ENCODE data around the gene UBE2M.
"Not testable (repeated sequence)": the region's sequence is repeated elsewhere in the genome, so short reads cannot be mapped to it uniquely, and the experiment has no call there.

The UBE2M gene

DNA sequence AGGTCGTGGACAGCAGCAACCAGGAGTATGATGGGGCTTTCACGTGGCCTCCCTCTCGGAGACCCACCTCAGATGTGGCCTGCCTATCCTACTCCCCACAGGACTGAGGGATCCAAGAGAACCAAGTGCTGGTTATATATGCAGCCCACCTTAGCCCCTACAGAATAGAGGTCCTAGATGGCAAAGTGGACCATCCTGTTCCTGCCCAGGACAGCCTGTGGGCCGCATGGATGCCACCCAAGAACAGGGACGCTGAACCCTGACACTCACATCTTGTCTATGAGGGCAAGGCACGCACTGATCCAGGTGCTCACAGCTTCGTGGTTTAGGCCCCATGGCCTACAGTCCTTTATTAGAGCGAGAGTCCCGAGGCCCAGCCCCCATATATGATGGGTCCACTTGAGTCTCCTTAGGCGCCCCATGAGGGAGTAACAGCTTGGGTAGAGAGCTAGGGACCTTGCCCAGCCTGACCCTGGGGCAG is 45.2 kb downstream of the UBE2M start:
- ATAC-seq (replicated peaks) (no peak), DNase-seq (no peak)
- no peaks in the 10 kb centered on the region for H3K9me3 Mint-ChIP-seq
- peaks cover 13% of the 10 kb centered on the region for H3K36me3 Mint-ChIP-seq (ENCODE audit: insufficient read depth)
- peak overlapping the region; percentile 74 to 79 for H3K4me3 Mint-ChIP-seq
- peaks cover 19 to 23% of the 10 kb centered on the region in 2 donors for H3K4me1 Mint-ChIP-seq (ENCODE audit: low read depth in 2 of 2)
- peak overlapping the region; percentile 66 to 68 for H3K27ac Mint-ChIP-seq
- no peaks in the 10 kb centered on the region for H3K27me3 Mint-ChIP-seq

DNA sequence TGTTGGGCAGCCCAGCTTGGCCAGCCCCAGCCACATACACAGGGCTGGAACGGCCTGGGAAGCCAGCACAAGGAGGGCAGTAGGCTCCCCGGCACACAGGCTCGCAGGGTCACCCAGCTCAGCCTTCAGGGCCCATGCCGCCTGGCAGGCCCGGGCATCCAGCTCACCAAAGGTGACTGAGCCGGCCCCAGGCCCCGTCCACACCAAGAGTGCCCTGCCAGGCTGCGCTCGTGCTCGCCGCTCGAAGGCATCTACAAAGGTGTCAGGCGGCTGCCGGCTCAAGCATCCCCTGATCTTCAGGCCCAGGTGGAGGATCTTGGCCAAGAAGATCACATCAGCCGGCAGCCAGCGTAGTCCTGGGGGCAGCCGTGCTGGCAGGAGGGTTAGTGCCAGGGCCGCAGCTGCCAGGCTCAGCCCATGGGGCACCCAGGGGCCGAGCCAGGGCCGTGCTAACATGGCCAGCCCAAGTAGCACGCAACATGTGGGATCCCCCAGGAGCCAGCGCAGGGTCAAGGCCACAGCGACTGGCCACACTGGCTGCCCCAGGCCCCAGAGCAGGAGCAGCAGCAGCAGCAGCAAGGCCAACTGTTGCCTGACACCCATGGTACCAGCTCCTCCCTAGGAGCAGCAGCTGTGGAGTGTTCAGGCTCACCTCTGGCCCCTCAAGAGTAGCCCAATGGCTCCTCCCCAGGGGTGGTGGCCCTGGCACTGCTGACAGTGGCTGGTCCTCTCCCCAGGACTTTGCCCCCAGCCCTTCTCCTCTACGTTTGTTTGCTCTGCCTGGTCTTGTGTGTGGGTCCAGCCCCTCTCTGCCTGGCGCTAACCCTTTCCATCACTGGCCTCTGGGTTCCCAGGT is 46.8 kb downstream of the UBE2M start, which contains the start of gene SLC27A5:
TSS of gene SLC27A5 (minus strand) at position 640 of the 856 bp plus-strand sequence. CDS start at position 603, 37 bp downstream.
- ATAC-seq (replicated peaks), result no peak
- no peak for DNase-seq
- peak within 1 kb of the TSS in 1 of 2 donors; percentile 66 for H3K27ac Mint-ChIP-seq
- H3K27me3 Mint-ChIP-seq, result no peaks in the 10 kb centered on the region
- H3K9me3 Mint-ChIP-seq, result peaks cover 0 to 2% of the 10 kb centered on the region in 2 donors
- H3K4me1 Mint-ChIP-seq (ENCODE audit: low read depth in 2 of 2), result peaks cover 15 to 19% of the 10 kb centered on the region in 2 donors
- no peak within 1 kb of the TSS for H3K4me3 Mint-ChIP-seq
- H3K36me3 Mint-ChIP-seq (ENCODE audit: insufficient read depth), result peaks cover 9% of the 10 kb centered on the region

DNA sequence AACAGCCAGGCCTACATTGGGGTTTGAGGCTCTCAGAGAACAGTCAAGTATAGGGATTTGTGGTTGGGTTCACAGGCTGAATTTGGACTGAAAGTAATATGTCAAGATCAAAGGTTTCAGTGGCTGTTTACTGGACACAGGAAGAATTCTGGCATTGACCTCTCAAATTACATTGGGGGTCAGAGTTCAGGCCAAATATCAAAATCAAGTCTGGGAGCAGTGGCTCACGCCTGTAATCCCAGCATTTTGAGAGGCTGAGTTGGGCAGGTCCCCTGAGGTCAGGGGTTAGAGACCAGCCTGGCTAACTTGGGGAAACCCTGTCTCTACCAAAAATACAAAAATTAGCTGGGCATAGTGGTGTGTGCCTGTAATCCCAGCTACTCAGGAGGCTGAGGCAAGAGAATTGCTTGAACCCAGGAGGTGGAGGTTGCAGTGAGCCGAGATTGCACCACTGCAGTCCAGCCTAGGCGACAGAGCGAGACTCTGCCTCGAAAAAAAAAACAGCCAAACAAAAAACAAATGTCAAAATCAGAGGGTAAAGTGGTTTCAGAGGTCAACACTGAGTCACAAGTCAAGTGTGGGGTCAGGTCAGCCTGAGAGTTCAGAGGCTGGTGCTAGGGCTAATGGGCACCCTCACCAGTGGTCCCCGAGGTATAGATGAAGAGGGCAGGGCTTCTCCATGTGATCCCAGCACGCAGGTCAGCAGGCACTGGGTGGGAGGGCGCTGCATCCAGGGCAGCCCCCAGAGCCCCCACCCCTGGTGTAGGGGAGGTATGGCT is 48.1 kb downstream of the UBE2M start:
- peaks cover 7% of the 10 kb centered on the region for H3K36me3 Mint-ChIP-seq (ENCODE audit: insufficient read depth)
- no peak overlapping the region for H3K27ac Mint-ChIP-seq
- DNase-seq, result no peak
- no peak for ATAC-seq (replicated peaks)
- H3K4me1 Mint-ChIP-seq (ENCODE audit: low read depth in 2 of 2), result peaks cover 6 to 8% of the 10 kb centered on the region in 2 donors
- peaks cover 0 to 2% of the 10 kb centered on the region in 2 donors for H3K9me3 Mint-ChIP-seq
- H3K27me3 Mint-ChIP-seq, result no peaks in the 10 kb centered on the region
- no peak overlapping the region for H3K4me3 Mint-ChIP-seq

DNA sequence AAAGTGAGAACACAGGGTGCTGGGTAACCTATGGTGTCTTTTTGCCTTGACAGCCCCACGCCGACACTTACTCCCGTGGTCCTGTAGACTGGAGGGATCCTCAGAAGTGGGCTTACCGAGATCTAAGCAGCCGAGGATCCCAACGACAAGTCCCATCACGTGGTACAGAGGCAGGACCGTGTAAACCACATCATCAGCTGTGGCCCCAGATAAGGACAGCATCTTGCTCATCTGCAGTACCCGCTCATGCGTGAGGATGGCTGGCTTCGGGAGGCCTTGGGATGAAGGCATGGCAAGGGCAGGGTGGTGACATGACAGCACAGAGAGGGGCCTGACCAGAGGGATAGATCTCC is 48.7 kb downstream of the UBE2M start:
- H3K4me1 Mint-ChIP-seq (ENCODE audit: low read depth in 2 of 2), result peaks cover 5 to 7% of the 10 kb centered on the region in 2 donors
- DNase-seq, result no peak

DNA sequence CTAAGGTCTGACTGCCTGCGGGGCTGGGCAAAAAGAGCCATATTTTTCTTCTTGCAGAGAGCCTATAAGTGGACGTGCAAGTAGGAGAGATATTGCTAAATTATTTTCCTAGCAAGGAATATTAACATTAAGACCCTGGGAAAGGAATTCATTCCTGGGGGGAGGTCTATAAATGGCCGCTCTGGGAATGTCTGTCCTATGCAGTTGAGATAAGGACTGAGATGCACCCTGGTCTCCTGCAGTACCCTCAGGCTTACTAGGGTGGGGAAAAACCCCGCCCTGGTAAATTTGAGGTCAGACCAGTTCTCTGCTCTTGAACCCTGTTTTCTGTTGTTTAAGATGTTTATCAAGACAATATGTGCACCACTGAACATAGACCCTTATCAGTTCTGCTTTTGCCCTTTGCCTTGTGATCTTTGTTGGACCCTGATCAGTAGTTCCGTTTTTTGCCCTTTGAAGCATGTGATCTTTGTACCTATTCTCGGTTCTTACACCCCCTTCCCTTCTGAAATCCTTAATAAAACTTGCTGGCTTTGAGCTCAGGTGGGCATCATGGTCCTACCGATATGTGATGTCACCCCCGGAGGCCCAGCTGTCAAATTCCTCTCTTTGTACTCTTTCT is 50.7 kb downstream of the UBE2M start:
- H3K9me3 Mint-ChIP-seq; H3K4me3 Mint-ChIP-seq; DNase-seq; H3K27me3 Mint-ChIP-seq; H3K27ac Mint-ChIP-seq; ATAC-seq (replicated peaks); H3K36me3 Mint-ChIP-seq (ENCODE audit: insufficient read depth); H3K4me1 Mint-ChIP-seq (ENCODE audit: low read depth in 2 of 2): not testable (repeated sequence)

More for the DNA sequence above, 48.7 kb downstream of the UBE2M start:
- no peak for ATAC-seq (replicated peaks)
- Mint-ChIP-seq H3K27ac (no peak overlapping the region), H3K9me3 (peaks cover 0 to 2% of the 10 kb centered on the region in 2 donors), H3K27me3 (no peaks in the 10 kb centered on the region), H3K36me3 (ENCODE audit: insufficient read depth) (peaks cover 3% of the 10 kb centered on the region), H3K4me3 (no peak overlapping the region)

Data from effector memory CD8-positive, alpha-beta T cell (primary cell).